HTR-8/SVneo (cell line): Measurements from ENCODE around the gene CLASP1.
"Not testable (repeated sequence)": the region's sequence is repeated elsewhere in the genome, so short reads cannot be mapped to it uniquely, and the experiment has no call there.

ENCODE experiments used
- DNase-seq: peaks from one replicate; pipeline ENCODE4 v3.0.0; 2011; ENCODE audit warnings: low spot score, mixed read lengths; ENCODE audit not compliant: insufficient read length
- FAIRE-seq: peaks from 2 replicates; lab custom pipeline; 2011; peaks lifted over from hg19 to GRCh38; lab: Jason Lieb, UNC

CLASP1 gene

GRCh38 chr2:121626777-121627524 is 22.3 kb downstream of the CLASP1 start:
- DNase-seq = no peak
- no peak for FAIRE-seq

GRCh38 chr2:121625953-121626352 is 23.3 kb downstream of the CLASP1 start:
- DNase-seq = no peak
- no peak for FAIRE-seq

- FAIRE-seq (no peak), DNase-seq (peak; percentile 10)
Observed at GRCh38 chr2:121617042-121617599, 32.1 kb downstream of the CLASP1 start.

GRCh38 chr2:121613774-121614173 is 35.5 kb downstream of the CLASP1 start:
- FAIRE-seq (no peak), DNase-seq (no peak)

- FAIRE-seq = no peak
- DNase-seq = no peak
Observed at GRCh38 chr2:121613152-121613551, 36.1 kb downstream of the CLASP1 start.

GRCh38 chr2:121611730-121612705 is 37.2 kb downstream of the CLASP1 start:
- DNase-seq = no peak
- no peak for FAIRE-seq

GRCh38 chr2:121611048-121611649 is 38.1 kb downstream of the CLASP1 start:
- DNase-seq, FAIRE-seq: not testable (repeated sequence)

GRCh38 chr2:121610487-121610874 is 38.8 kb downstream of the CLASP1 start:
- not testable (repeated sequence) for DNase-seq, FAIRE-seq

GRCh38 chr2:121608967-121609366 is 40.3 kb downstream of the CLASP1 start:
- DNase-seq (no peak), FAIRE-seq (no peak)

- no peak for DNase-seq
- no peak for FAIRE-seq
Observed at GRCh38 chr2:121608367-121608766, 40.9 kb downstream of the CLASP1 start.

GRCh38 chr2:121605820-121606733 is 43.2 kb downstream of the CLASP1 start:
- FAIRE-seq (no peak), DNase-seq (no peak)

- FAIRE-seq (no peak), DNase-seq (no peak)
Observed at GRCh38 chr2:121603185-121603584, 46.1 kb downstream of the CLASP1 start.

- DNase-seq (no peak), FAIRE-seq (no peak)
Observed at GRCh38 chr2:121599963-121600651, 49.2 kb downstream of the CLASP1 start.

GRCh38 chr2:121598087-121598486 is 51.2 kb downstream of the CLASP1 start:
- FAIRE-seq (no peak), DNase-seq (no peak)

GRCh38 chr2:121596221-121597080 is 52.8 kb downstream of the CLASP1 start:
- FAIRE-seq (no peak), DNase-seq (peak; percentile 44)

- FAIRE-seq (no peak), DNase-seq (no peak)
Observed at GRCh38 chr2:121595012-121595891, 54.0 kb downstream of the CLASP1 start.

- FAIRE-seq (no peak), DNase-seq (no peak)
Observed at GRCh38 chr2:121591199-121591598, 58.1 kb downstream of the CLASP1 start.
